HCT116 (cell line): ENCODE results near the gene MED12. TPM values are rescaled to one million over a fixed set of nuclear protein-coding genes. Genes with fewer than 3 reads are reported as not detected.

ENCODE experiments used
- ATAC-seq: fragments of 200-7000 bp; cut with Tn5 transposase; 2 replicates; pipeline ENCODE4 v1.9.1; 2020; ENCODE audit warnings: mild to moderate bottlenecking, moderate library complexity
- BruUV-seq: library from RNA; stranded (reverse); fragments of 400-500 nt; replicated peaks from 2 replicates; lab custom pipeline; 2021; lab: Mats Ljungman, UMichigan
- CTCF ChIA-PET: fragments of 300-600 bp; sonication (Branson Sonifier 250); formaldehyde crosslinking; loops from one replicate; lab custom pipeline; 2021; ENCODE audit warnings: antibody characterized with exemption; lab: Charles Lee
- POLR2A ChIA-PET: fragments of 300-600, 350-600 bp; sonication (Branson Sonifier 250); formaldehyde crosslinking; loops from one replicate; lab custom pipeline; 2021; ENCODE audit warnings: antibody characterized with exemption; lab: Charles Lee
- RAD21 ChIA-PET, 2 experiments: fragments of 300-600 bp; sonication (Branson Sonifier 250); formaldehyde crosslinking; loops; one replicate each; lab custom pipeline; 2023; ENCODE audit warnings: low total read pairs in 2 of 2; ENCODE audit not compliant: uncharacterized antibody in 2 of 2, unreplicated experiment in 2 of 2, low non-redundant PET in 1 of 2; lab: Charles Lee
- DNase-seq: peaks from one replicate; pipeline ENCODE4 v3.0.0-alpha.2; 2010; ENCODE audit warnings: low read depth, low spot score
- H2AFZ ChIP-seq: fragments of 200-600 bp; shearing (Covaris generic), sonication (generic); 2 replicates; pipeline ENCODE4 v1.6.1; 2017; ENCODE audit warnings: low read depth, mixed run types, mixed read lengths, antibody characterized with exemption, low read length; ENCODE audit not compliant: poor library complexity, severe bottlenecking
- H3K27ac ChIP-seq: 2 replicates; pipeline ENCODE4 v1.5.1; 2012; ENCODE audit warnings: low read depth, low read length
- H3K27me3 ChIP-seq: fragments of 200-600 bp; sonication (generic); 2 replicates; pipeline ENCODE4 v1.6.1; 2016; ENCODE audit warnings: mixed run types, low read length, mixed read lengths; ENCODE audit not compliant: insufficient read depth
- H3K36me3 ChIP-seq, 2 experiments: fragments of 200-500 bp in 1 of 2; fragments of 200-600 bp in 1 of 2; sonication (Bioruptor generic) in 1 of 2; sonication (generic) in 1 of 2; 2 replicates each; pipeline versions ENCODE4 v1.5.1 to v1.6.1; 2014 to 2016; ENCODE audit warnings: low read length in 2 of 2, inconsistent platforms in 1 of 2, mixed read lengths in 1 of 2, mixed run types in 1 of 2; ENCODE audit not compliant: insufficient read depth in 2 of 2, control insufficient read depth in 1 of 2
- H3K4me1 ChIP-seq, 2 experiments: fragments of 200-600 bp in 1 of 2; sonication (generic) in 1 of 2; 2 replicates each; pipeline versions ENCODE4 v1.5.1 to v1.6.1; 2012 to 2017; ENCODE audit warnings: low read length in 2 of 2, inconsistent platforms in 1 of 2, mild to moderate bottlenecking in 1 of 2, mixed read lengths in 1 of 2, mixed run types in 1 of 2, moderate library complexity in 1 of 2; ENCODE audit not compliant: insufficient read depth in 2 of 2, control insufficient read depth in 1 of 2
- H3K4me2 ChIP-seq: fragments of 200-600 bp; sonication (generic); 2 replicates; pipeline ENCODE4 v1.6.1; 2017; ENCODE audit warnings: mixed run types, low read length, mixed read lengths
- H3K4me3 ChIP-seq, 2 experiments: fragments of 200-600 bp in 1 of 2; sonication (generic) in 1 of 2; replicated peaks in 1 of 2; 2 replicates each; pipeline ENCODE4 v1.5.1; 2011 to 2016; ENCODE audit warnings: low read length in 2 of 2, control low read depth in 1 of 2, low read depth in 1 of 2, mild to moderate bottlenecking in 1 of 2, mixed read lengths in 1 of 2, mixed run types in 1 of 2
- H3K79me2 ChIP-seq: fragments of 200-600 bp; sonication (generic); 2 replicates; pipeline ENCODE4 v1.6.1; 2017; ENCODE audit warnings: mild to moderate bottlenecking, mixed run types, low read length, moderate library complexity, mixed read lengths; ENCODE audit not compliant: insufficient read depth
- H3K9ac ChIP-seq: fragments of 200-600 bp; sonication (generic); 2 replicates; pipeline ENCODE4 v1.6.1; 2016; ENCODE audit warnings: low read length, mixed read lengths
- H3K9me2 ChIP-seq: fragments of 200-600 bp; sonication (generic), shearing (Covaris generic); 2 replicates; pipeline ENCODE4 v1.6.1; 2017; ENCODE audit warnings: mixed run types, mild to moderate bottlenecking, moderate library complexity; ENCODE audit not compliant: insufficient read depth
- H3K9me3 ChIP-seq, 2 experiments: fragments of 200-500 bp in 1 of 2; fragments of 200-600 bp in 1 of 2; sonication (Bioruptor generic) in 1 of 2; sonication (generic) in 1 of 2; 2 replicates each; pipeline ENCODE4 v1.6.1; 2014 to 2017; ENCODE audit warnings: low read length in 2 of 2, mixed read lengths in 2 of 2, inconsistent platforms in 1 of 2, low read depth in 1 of 2, mild to moderate bottlenecking in 1 of 2, mixed run types in 1 of 2, moderate library complexity in 1 of 2; ENCODE audit not compliant: control insufficient read depth in 1 of 2, insufficient read depth in 1 of 2
- H4K20me1 ChIP-seq: fragments of 200-600 bp; sonication (generic), shearing (Covaris generic); 2 replicates; pipeline ENCODE4 v1.6.1; 2017; ENCODE audit warnings: mixed run types, mild to moderate bottlenecking, moderate library complexity; ENCODE audit not compliant: insufficient read depth
- ATF3 ChIP-seq: IDR thresholded peaks from 2 replicates; pipeline ENCODE4 v1.6.1; 2012
- CBX3 ChIP-seq: IDR thresholded peaks from 2 replicates; pipeline ENCODE4 v1.6.1; 2012; ENCODE audit warnings: low read depth
- EGR1 ChIP-seq: IDR thresholded peaks from 2 replicates; pipeline ENCODE4 v1.6.1; 2012; ENCODE audit warnings: low read depth
- ELF1 ChIP-seq: IDR thresholded peaks from 2 replicates; pipeline ENCODE4 v1.6.1; 2012; ENCODE audit warnings: low read depth, borderline replicate concordance
- EZH2 ChIP-seq: fragments of 200-600 bp; sonication (generic); IDR thresholded peaks from 2 replicates; pipeline ENCODE4 v1.6.1; 2017; ENCODE audit warnings: antibody characterized with exemption, mixed run types
- JUND ChIP-seq: IDR thresholded peaks from 2 replicates; pipeline ENCODE4 v1.6.1; 2012
- MAX ChIP-seq: IDR thresholded peaks from 2 replicates; pipeline ENCODE4 v1.6.1; 2012
- POLR2A ChIP-seq: IDR thresholded peaks from 2 replicates; pipeline ENCODE4 v1.7.0; 2011; ENCODE audit warnings: borderline replicate concordance; ENCODE audit not compliant: insufficient read depth, insufficient read length; ENCODE audit errors: extremely low read depth
- POLR2AphosphoS5 ChIP-seq: IDR thresholded peaks from 2 replicates; pipeline ENCODE4 v1.6.1; 2011; ENCODE audit warnings: mild to moderate bottlenecking, low read depth, low read length, moderate library complexity
- RAD21 ChIP-seq: IDR thresholded peaks from 2 replicates; pipeline ENCODE4 v1.6.1; 2012; ENCODE audit warnings: low read depth, mild to moderate bottlenecking
- REST ChIP-seq: IDR thresholded peaks from 2 replicates; pipeline ENCODE4 v1.6.1; 2012; ENCODE audit warnings: low read depth
- SIN3A ChIP-seq: IDR thresholded peaks from 2 replicates; pipeline ENCODE4 v1.6.1; 2012; ENCODE audit warnings: low read depth
- SP1 ChIP-seq: IDR thresholded peaks from 2 replicates; pipeline ENCODE4 v1.6.1; 2012; ENCODE audit warnings: low read depth
- SRF ChIP-seq: IDR thresholded peaks from 2 replicates; pipeline ENCODE4 v1.6.1; 2012; ENCODE audit warnings: low read depth
- TCF7L2 ChIP-seq: IDR thresholded peaks from 2 replicates; pipeline ENCODE4 v1.7.0; 2011; ENCODE audit warnings: borderline replicate concordance, inconsistent platforms; ENCODE audit not compliant: insufficient read depth, insufficient read length; ENCODE audit errors: extremely low read depth
- YY1 ChIP-seq: IDR thresholded peaks from 2 replicates; pipeline ENCODE4 v1.6.1; 2011; ENCODE audit warnings: low read length, low read depth, moderate library complexity, mild to moderate bottlenecking; ENCODE audit not compliant: insufficient replicate concordance; ENCODE audit errors: extremely low read depth
- ZBTB33 ChIP-seq: IDR thresholded peaks from 2 replicates; pipeline ENCODE4 v1.6.1; 2011; ENCODE audit warnings: mild to moderate bottlenecking, low read length, moderate library complexity; ENCODE audit not compliant: insufficient replicate concordance; ENCODE audit errors: extremely low read depth
- ZFX ChIP-seq: fragments of 450-650 bp; IDR thresholded peaks from 2 replicates; pipeline ENCODE4 v1.6.1; 2017
- ZNF274 ChIP-seq: fragments of 200-500 bp; sonication (Bioruptor generic); IDR thresholded peaks from 2 replicates; pipeline ENCODE4 v1.6.1; 2014; ENCODE audit warnings: mild to moderate bottlenecking, low read depth, low read length, inconsistent platforms
- intact Hi-C: fragments of 100-400 bp; cut with micrococcal nuclease; formaldehyde crosslinking; loops from 2 replicates; pipeline ENCODE4 v1.10.0; 2022
- total RNA-seq: library from RNA; stranded (reverse); gene quantifications from one replicate; pipeline ENCODE4 v1.2.1, GENCODE V29; 2021; ENCODE audit not compliant: unreplicated experiment

Gene MED12
- total RNA-seq, 1 experiment from 2014 or later, result 32.8 TPM

GRCh38 chrX:71082124-71082647 lies 36.2 kb upstream of the MED12 start:
- Histone ChIP-seq H3K36me3 (no peaks in the 10 kb centered on the region), H3K27me3 (no peaks in the 10 kb centered on the region), H3K27ac (no peak overlapping the region), H3K9me3 (no peaks in the 10 kb centered on the region), H3K9me2 (no peaks in the 10 kb centered on the region), H2AFZ (no peak overlapping the region), H3K79me2 (no peaks in the 10 kb centered on the region), H3K9ac (no peak overlapping the region), H3K4me1 (no peaks in the 10 kb centered on the region), H3K4me2 (no peak overlapping the region), H3K4me3 (no peak overlapping the region), H4K20me1 (no peaks in the 10 kb centered on the region)
- ChIA-PET RAD21 (no interaction called here), CTCF (no interaction called here), POLR2A (no interaction called here)
- DNase-seq, result no peak
- BruUV-seq, result no TSS peak
- TF ChIP-seq EGR1, result no peak
- TF ChIP-seq ZBTB33, result no peak
- TF ChIP-seq EZH2, result no peak
- TF ChIP-seq REST, result no peak
- no peak for TF ChIP-seq JUND
- TF ChIP-seq ATF3, result no peak
- TF ChIP-seq POLR2AphosphoS5, result no peak
- TF ChIP-seq ELF1, result no peak
- TF ChIP-seq TCF7L2, result no peak
- no peak for TF ChIP-seq POLR2A
- no peak for TF ChIP-seq ZFX
- TF ChIP-seq RAD21, result no peak
- no peak for TF ChIP-seq SRF
- no peak for TF ChIP-seq SIN3A
- no peak for TF ChIP-seq YY1
- no peak for TF ChIP-seq MAX
- no peak for TF ChIP-seq CBX3
- TF ChIP-seq SP1, result no peak
- no peak for TF ChIP-seq ZNF274
- intact Hi-C loops, result no loop called here
- ATAC-seq, result no peak
